HG02981 (cell line): ENCODE results near the gene CCDC177.

Experiments used
- ATAC-seq: cut with Tn5 transposase; IDR thresholded peaks from one replicate; pipeline ENCODE4 v1.9.1; 2021; ENCODE audit warnings: mild to moderate bottlenecking, moderate library complexity; ENCODE audit not compliant: unreplicated experiment

Gene CCDC177

GRCh38 chr14:69531135-69531534, 43.5 kb downstream of the CCDC177 start:
- no peak for ATAC-seq

GRCh38 chr14:69530095-69530494, 44.6 kb downstream of the CCDC177 start:
- ATAC-seq: no peak

- ATAC-seq: no peak
These were observed 45.1 kb downstream of the CCDC177 start for GRCh38 chr14:69529563-69529962.

GRCh38 chr14:69528930-69529329, 45.7 kb downstream of the CCDC177 start:
- no peak for ATAC-seq

- ATAC-seq: no peak
These were observed 46.5 kb downstream of the CCDC177 start for GRCh38 chr14:69528143-69528542.

GRCh38 chr14:69527635-69528034, 47.0 kb downstream of the CCDC177 start:
- no peak for ATAC-seq

GRCh38 chr14:69525896-69526295, 48.8 kb downstream of the CCDC177 start:
- no peak for ATAC-seq

GRCh38 chr14:69522026-69522425, 52.6 kb downstream of the CCDC177 start:
- ATAC-seq: no peak
